Colonic mucosa (tissue), 4 donors: ENCODE measurements around the gene ASTN1. TPM values are rescaled to one million over a fixed set of nuclear protein-coding genes. Genes with fewer than 3 reads are reported as not detected.

Experiments used
- DNase-seq: peaks from one replicate; pipeline ENCODE4 v3.0.0-alpha.2; 2020
- H3K27ac ChIP-seq: fragments of 200-600 bp; one replicate; pipeline ENCODE4 v1.8.0; 2021
- H3K27me3 ChIP-seq: fragments of 200-600 bp; one replicate; pipeline ENCODE4 v1.8.0; 2021
- H3K36me3 ChIP-seq: fragments of 200-600 bp; one replicate; pipeline ENCODE4 v1.8.0; 2021
- H3K4me1 ChIP-seq: fragments of 200-600 bp; one replicate; pipeline ENCODE4 v1.8.0; 2021; ENCODE audit warnings: mild to moderate bottlenecking
- H3K4me3 ChIP-seq: fragments of 200-600 bp; one replicate; pipeline ENCODE4 v1.8.0; 2021
- H3K9ac ChIP-seq, 2 donors: one replicate each; pipeline ENCODE4 v1.7.0; 2013; ENCODE audit warnings: control low read depth in 2 of 2, low read depth in 2 of 2, low read length in 2 of 2
- H3K9me3 ChIP-seq: fragments of 200-600 bp; one replicate; pipeline ENCODE4 v1.8.0; 2021
- intact Hi-C: fragments of 100-400 bp; cut with DNase I; formaldehyde crosslinking; loops from one replicate; pipeline ENCODE4 v1.14.1; 2022
- total RNA-seq, 2 donors: library from RNA; stranded (reverse); fragmentation: NEBNext Ultra II Directional in 1 of 2; extraction: Animal tissue kit (Norgen Biotek cat#: 25700) in 1 of 2; gene quantifications; one replicate each; pipeline ENCODE4 v1.2.1, GENCODE V29; 2021
- TF ChIP-seq, protein P1 (sequence below): fragments of 200-600 bp; IDR thresholded peaks from one replicate; pipeline ENCODE4 v1.8.0; 2022; ENCODE audit warnings: antibody characterized with exemption, mild to moderate bottlenecking
- donor health status: healthy.
- donor health status: DM: no; HTN: no; CAD: no.
- donor health status: DM: no; HTN: no; CAD: no.

ASTN1 gene
- total RNA-seq, 2 donors from 2014 or later = 0.15 to 0.42 TPM

DNA sequence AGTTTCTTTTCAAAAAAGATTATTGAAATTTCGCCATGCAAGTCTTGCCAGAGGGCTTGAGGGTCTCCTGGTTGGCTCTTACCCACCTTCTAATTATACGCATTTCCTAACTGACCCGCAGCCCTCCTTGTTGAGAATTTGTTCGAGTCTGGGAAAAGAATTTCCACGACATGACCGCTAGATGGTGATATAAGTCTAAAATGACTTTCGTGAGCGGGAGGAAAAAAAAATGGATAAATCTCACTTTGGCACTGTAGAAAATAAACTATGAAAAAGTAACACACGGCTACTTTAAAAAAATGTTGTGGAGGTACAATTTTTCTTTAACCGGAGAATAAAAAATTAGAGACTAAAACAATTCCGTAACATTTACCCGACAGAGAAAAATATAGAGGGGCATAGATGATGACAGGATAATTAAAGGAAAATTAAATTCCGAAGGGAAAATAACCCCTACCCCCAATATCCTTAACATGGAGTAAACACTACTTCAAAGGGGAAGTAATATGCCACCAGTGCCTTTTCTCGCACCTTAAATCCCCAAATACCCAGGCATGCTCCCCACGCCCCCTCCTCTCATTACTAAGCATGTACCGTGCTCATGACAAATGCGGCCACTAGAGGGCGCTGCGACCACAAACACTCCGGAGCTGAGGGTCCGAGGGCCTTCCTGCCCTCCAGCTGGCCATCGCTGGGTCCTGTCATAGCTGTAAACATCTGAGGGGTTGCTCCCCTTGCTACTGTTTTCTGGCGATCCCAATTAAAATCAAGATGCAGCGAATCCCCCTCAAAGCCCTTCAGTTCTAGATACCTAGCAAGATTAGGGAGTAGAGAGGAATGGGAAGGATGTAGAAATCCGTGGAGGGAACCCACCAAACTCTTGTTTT lies 266.9 kb downstream of the ASTN1 start:
- H3K4me3 ChIP-seq = no peak overlapping the region
- no peaks in the 10 kb centered on the region for H3K36me3 ChIP-seq
- H3K4me1 ChIP-seq = peaks cover 3% of the 10 kb centered on the region
- no peaks in the 10 kb centered on the region for H3K27me3 ChIP-seq
- H3K9ac ChIP-seq = no peak overlapping the region
- H3K27ac ChIP-seq = no peak overlapping the region
- intact Hi-C loops = loop anchor here (5.0 kb wide), 3 partner anchors 285 to 1050 kb away; no protein-coding TSS in a partner anchor
- TF ChIP-seq, protein P1, sequence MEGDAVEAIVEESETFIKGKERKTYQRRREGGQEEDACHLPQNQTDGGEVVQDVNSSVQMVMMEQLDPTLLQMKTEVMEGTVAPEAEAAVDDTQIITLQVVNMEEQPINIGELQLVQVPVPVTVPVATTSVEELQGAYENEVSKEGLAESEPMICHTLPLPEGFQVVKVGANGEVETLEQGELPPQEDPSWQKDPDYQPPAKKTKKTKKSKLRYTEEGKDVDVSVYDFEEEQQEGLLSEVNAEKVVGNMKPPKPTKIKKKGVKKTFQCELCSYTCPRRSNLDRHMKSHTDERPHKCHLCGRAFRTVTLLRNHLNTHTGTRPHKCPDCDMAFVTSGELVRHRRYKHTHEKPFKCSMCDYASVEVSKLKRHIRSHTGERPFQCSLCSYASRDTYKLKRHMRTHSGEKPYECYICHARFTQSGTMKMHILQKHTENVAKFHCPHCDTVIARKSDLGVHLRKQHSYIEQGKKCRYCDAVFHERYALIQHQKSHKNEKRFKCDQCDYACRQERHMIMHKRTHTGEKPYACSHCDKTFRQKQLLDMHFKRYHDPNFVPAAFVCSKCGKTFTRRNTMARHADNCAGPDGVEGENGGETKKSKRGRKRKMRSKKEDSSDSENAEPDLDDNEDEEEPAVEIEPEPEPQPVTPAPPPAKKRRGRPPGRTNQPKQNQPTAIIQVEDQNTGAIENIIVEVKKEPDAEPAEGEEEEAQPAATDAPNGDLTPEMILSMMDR = peak; percentile 56
- H3K9me3 ChIP-seq = no peaks in the 10 kb centered on the region
- DNase-seq = peak; percentile 41

DNA sequence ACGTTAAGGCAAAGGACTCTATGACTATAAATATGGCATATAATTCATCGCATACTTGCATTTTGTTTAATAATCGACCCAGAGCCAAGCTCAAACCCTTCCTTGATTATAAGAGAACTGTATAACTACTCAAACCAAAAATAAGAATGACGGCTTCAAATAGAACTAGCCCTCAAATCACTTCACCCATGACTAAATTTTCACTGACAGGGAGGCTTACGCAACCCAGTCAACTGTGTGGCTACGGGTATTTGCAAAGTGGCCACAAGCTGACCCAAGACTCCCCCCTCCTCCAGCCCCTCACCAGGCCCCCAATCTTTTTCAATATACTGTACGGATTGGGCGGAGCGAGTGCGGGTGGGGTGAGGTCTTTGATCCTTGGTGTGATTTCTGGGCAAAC lies 268.3 kb downstream of the ASTN1 start:
- H3K9me3 ChIP-seq = no peaks in the 10 kb centered on the region
- intact Hi-C loops = loop anchor here (5.0 kb wide), 3 partner anchors 286 to 1051 kb away; no protein-coding TSS in a partner anchor
- H3K36me3 ChIP-seq = no peaks in the 10 kb centered on the region
- TF ChIP-seq, protein P1 = no peak
- no peaks in the 10 kb centered on the region for H3K27me3 ChIP-seq
- peaks cover 3% of the 10 kb centered on the region for H3K4me1 ChIP-seq
- no peak overlapping the region for H3K9ac ChIP-seq
- no peak overlapping the region for H3K4me3 ChIP-seq
- no peak overlapping the region for H3K27ac ChIP-seq
- DNase-seq = no peak

DNA sequence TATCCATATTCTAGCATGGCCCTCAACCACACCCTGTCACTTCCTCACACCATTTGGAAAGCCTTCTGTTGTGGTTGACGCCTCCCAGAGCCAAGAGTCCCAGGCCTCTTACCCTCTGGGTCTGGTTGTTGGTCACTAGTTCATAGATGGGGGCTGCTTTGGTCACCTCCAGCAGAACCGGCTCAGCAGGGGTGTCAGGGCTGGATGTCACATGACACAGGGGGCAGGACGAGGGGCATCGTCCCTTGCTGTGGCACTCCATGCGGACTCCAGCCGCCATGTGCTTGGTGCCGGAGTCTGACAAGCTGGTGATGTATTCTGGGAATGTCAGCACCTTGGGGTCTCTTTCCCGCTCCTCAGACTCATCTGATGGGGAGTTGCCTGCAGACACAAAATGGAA lies 270.1 kb downstream of the ASTN1 start:
- intact Hi-C loops = no loop called here

DNA sequence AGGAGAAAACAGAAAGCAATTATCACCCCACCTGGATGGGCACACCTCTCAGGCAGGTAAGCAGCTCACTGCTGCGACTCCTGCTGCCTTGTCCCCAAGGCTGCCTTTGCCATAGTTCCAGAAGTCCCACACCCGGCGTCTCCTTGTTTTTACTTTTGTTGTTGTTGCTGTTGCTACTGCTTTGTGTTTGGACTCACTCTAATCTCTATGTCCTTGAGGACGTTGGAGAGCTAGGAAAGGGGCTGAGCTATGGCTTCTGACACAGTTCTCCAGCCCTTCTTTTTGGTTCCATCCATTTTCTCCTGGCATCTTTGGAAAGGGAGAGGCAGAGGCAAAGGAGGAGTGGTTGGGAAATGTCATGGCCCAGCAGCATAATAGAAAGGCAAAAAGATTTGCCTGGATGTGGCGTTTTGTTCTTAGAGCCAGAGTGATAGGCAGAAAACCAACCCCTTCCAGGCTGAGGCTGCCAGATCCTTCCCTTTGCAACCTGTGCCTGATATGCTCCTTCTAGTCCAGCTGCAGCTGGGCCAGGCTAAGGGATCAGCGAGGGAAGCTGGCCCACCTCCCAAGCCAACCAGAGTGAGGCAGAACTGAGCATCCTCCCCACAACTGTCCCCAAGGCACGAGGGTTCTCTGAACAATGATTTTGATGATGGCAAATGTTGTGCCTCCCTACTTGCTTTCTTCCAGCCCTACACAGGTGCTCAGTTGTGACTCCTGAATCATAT lies 270.7 kb downstream of the ASTN1 start:
- Histone ChIP-seq H3K36me3 (no peaks in the 10 kb centered on the region), H3K27me3 (no peaks in the 10 kb centered on the region), H3K9ac (no peak overlapping the region), H3K9me3 (no peaks in the 10 kb centered on the region), H3K4me1 (peaks cover 3% of the 10 kb centered on the region), H3K4me3 (no peak overlapping the region), H3K27ac (no peak overlapping the region)
- intact Hi-C loops = no loop called here
- no peak for DNase-seq
- TF ChIP-seq, protein P1 = no peak

More for the DNA sequence above, 270.1 kb downstream of the ASTN1 start:
- Histone ChIP-seq H3K9ac (no peak overlapping the region), H3K36me3 (no peaks in the 10 kb centered on the region), H3K27me3 (no peaks in the 10 kb centered on the region), H3K4me3 (no peak overlapping the region), H3K9me3 (no peaks in the 10 kb centered on the region), H3K27ac (no peak overlapping the region), H3K4me1 (peaks cover 3% of the 10 kb centered on the region)
- DNase-seq = no peak
- TF ChIP-seq, protein P1 = no peak

DNA sequence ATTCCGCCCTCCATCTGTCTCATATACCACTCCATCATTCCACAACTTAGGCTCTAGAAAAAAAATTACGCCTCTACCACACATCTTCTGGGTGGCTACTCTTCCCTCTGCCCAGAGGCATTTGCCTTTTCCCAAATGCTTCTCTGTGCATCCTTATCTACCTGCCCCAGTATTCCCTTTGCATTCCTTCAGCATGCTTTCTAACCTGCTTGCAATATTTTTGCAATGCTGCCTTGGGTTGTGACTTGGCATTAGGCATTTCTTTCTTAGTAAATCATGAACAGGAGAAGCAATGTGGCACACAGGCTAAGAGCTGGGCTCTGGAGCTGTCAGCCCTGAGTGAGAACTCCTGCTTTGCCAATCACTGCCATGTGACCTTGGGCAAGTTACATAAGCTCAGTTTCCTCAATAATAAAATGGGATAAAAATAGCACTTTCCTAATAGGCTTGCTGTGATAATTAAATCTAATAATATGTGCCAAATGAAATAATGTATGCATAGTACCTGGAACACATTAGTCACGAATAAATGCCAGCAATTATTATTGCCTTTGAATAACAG lies 276.0 kb downstream of the ASTN1 start:
- TF ChIP-seq, protein P1 = no peak
- intact Hi-C loops = no loop called here
- H3K27ac ChIP-seq = no peak overlapping the region

More for the DNA sequence above, 276.0 kb downstream of the ASTN1 start:
- Histone ChIP-seq H3K4me1 (no peaks in the 10 kb centered on the region), H3K9me3 (no peaks in the 10 kb centered on the region), H3K9ac (no peak overlapping the region), H3K4me3 (no peak overlapping the region), H3K36me3 (no peaks in the 10 kb centered on the region), H3K27me3 (no peaks in the 10 kb centered on the region)
- no peak for DNase-seq
